Heart right ventricle (tissue), 16 donors: ENCODE data around the gene TPO. TPM values are rescaled to one million over a fixed set of nuclear protein-coding genes. Genes with fewer than 3 reads are reported as not detected.
"Not testable (repeated sequence)": the region's sequence is repeated elsewhere in the genome, so short reads cannot be mapped to it uniquely, and the experiment has no call there.

ENCODE experiments used
- ATAC-seq, 8 donors: fragments of 200-7000 bp; cut with Tn5 transposase; one replicate each; pipeline ENCODE4 v1.9.1; 2020; ENCODE audit warnings: mild to moderate bottlenecking in 8 of 8, moderate library complexity in 8 of 8, moderate number of reproducible peaks in 1 of 8
- DNase-seq, 2 donors: peaks; one replicate each; pipeline ENCODE4 v3.0.0-alpha.2; 2020
- H3K27ac ChIP-seq, 10 donors: fragments of 200-600 bp; sonication (generic) in 2 of 10; one replicate each; pipeline versions ENCODE4 v1.5.0 to v1.8.0; 2020 to 2022; ENCODE audit warnings: mild to moderate bottlenecking in 3 of 10
- H3K27me3 ChIP-seq, 7 donors: fragments of 200-600 bp; one replicate each; pipeline ENCODE4 v1.8.0; 2021 to 2022; ENCODE audit warnings: mild to moderate bottlenecking in 2 of 7
- H3K36me3 ChIP-seq, 9 donors: fragments of 200-600 bp; sonication (generic) in 1 of 9; one replicate each; pipeline versions ENCODE4 v1.5.0 to v1.8.0; 2020 to 2022; ENCODE audit warnings: mild to moderate bottlenecking in 2 of 9
- H3K4me1 ChIP-seq, 9 donors: fragments of 200-600 bp; sonication (generic) in 1 of 9; one replicate each; pipeline versions ENCODE4 v1.5.0 to v1.8.0; 2020 to 2022; ENCODE audit warnings: mild to moderate bottlenecking in 4 of 9
- H3K4me3 ChIP-seq, 10 donors: fragments of 200-600 bp; sonication (generic) in 2 of 10; one replicate each; pipeline versions ENCODE4 v1.5.0 to v1.8.0; 2020 to 2022; ENCODE audit warnings: mild to moderate bottlenecking in 7 of 10, moderate library complexity in 2 of 10
- H3K9me3 ChIP-seq, 11 donors: fragments of 200-600 bp in 10 of 11; sonication (generic) in 2 of 11; one replicate each; pipeline versions ENCODE4 v1.5.0 to v1.8.0; 2013 to 2022; ENCODE audit warnings: mild to moderate bottlenecking in 2 of 11, control low read depth in 1 of 11, moderate library complexity in 1 of 11
- WGBS, 2 donors: extraction: QIAGEN DNeasy Blood & Tissue Kit; methylation state at CpG; one replicate each; pipeline ENCODE4 v1.1.7; 2013; ENCODE audit warnings: inconsistent platforms in 1 of 2; 5-methylcytosine and 5-hydroxymethylcytosine counted together
- intact Hi-C, 10 donors: fragments of 100-400 bp; cut with DNase I; formaldehyde crosslinking; loops; one replicate each; pipeline versions ENCODE4 v1.11.1 to v1.14.2; 2022
- polyA plus RNA-seq, 2 donors: library from polyadenylated mRNA; stranded (reverse); fragments of 200-250 nt; gene quantifications; one replicate each; pipeline ENCODE4 v1.2.3, GENCODE V29; 2013
- total RNA-seq, 10 donors: library from RNA; stranded (reverse); fragmentation: NEBNext Ultra II Directional in 3 of 10; extraction: Animal tissue kit (Norgen Biotek cat#: 25700) in 3 of 10; gene quantifications; one replicate each; pipeline versions ENCODE4 v1.2.1 to v1.2.4, GENCODE V29; 2021 to 2023
- TF ChIP-seq, protein P1 (sequence below), 9 donors: fragments of 200-600 bp; sonication (generic) in 2 of 9; IDR thresholded peaks; one replicate each; pipeline versions ENCODE4 v1.5.0 to v1.8.0; 2021 to 2022; ENCODE audit warnings: antibody characterized with exemption in 9 of 9, mild to moderate bottlenecking in 5 of 9, moderate library complexity in 1 of 9
- donor health status: Arrhythmogenic right ventricular cardiomyopathy.
- donor health status: ischemic (EF 13 %, LVEDD 7.1; RV severe dilation, severe dysfunction).
- donor health status: healthy with polysubstance abuse.
- donor health status: DM: no; HTN: yes; CAD: no.
- donor health status: DM: no; HTN: no; CAD: no.
- donor health status: ischemic (EF 25% LVEDD 6.9; RV normal size, moderate dysfunction).
- donor health status: ischemic (EF 25% LVEDD 5.7; RV mildly dilated, moderate dysfunction).
- donor health status: healthy.
- donor health status: DM: yes; HTN: yes; CAD: no.
- donor health status: Ischemic cardiomyopathy.
- donor health status: ischemic (EF 35%, LVEDD 5.7; RV mildly dilated, moderate dysfunction).
- donor health status: nonischemic (EF 11% LVEDD 7.7; RV severe dilation, severe dysfunction).
- donor health status: DM: yes; HTN: yes; CAD: no.
- donor health status: PGD.
- donor health status: ischemic (EF 29% LVEDD 5.4; RV normal size, mild dysfunction).
- donor health status: nonischemic (EF 23%, LVEDD 6.1; RV moderate dilation, normal function).

The TPO gene
- total and polyA plus RNA-seq, 12 donors = 0.85 to 22.1 (median 6.4) TPM

DNA sequence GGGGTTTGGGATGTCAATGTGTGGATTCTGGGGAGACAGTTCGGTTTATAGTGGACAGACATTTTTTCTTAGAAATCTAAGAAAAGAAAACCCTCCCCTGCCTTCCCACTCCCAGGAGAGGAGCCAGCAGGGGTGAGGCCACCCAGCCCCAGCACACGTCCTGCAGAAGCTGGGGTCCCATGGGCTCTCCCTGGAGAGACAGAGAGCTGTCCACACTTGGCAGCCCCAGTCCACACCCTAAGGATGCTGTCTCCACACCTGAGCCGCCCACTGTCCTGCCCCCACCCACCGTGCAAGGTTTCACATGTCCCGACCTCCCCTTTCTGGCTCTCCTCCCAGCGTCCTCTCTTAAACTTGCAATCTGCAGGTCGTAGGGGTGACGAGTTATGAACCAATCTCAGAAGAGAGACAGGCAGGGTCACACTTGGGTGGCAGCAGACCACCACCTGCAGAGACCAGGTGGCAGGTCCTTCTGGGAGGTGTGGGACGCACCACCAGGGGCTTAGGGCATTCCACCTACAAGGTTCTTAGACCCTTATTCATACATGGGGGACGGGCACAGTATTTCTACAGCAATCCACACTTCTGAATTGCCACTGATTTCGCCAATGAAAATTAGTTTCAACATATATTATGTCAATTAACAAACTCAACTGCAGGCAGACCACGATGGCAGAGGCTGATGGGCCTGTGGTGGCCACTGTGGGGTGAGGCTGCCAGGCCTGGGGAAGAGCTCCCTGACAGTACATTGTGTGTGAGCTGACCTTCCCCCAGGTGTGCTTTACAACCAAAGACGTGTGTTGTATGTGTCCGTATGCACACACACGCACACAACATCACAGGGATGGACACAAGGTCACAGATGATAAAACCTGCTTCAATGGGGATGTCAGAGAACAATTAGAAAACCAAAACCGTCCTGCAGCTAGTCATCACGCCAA is 158.5 kb downstream of the TPO start:
- no peak for DNase-seq
- peaks cover 0 to 24% (median 15%) of the 10 kb centered on the region in 9 donors for H3K4me1 ChIP-seq
- no peaks in the 10 kb centered on the region for H3K27me3 ChIP-seq
- peak in 1 of 8 donors; percentile 13 for ATAC-seq
- 80 to 81% methylated on average over 17 of the region's 17 CpGs for WGBS, 2 donors
- no peaks in the 10 kb centered on the region for H3K36me3 ChIP-seq
- intact Hi-C loops = no loop called here
- no peak overlapping the region for H3K4me3 ChIP-seq
- no peaks in the 10 kb centered on the region for H3K9me3 ChIP-seq
- TF ChIP-seq, protein P1, sequence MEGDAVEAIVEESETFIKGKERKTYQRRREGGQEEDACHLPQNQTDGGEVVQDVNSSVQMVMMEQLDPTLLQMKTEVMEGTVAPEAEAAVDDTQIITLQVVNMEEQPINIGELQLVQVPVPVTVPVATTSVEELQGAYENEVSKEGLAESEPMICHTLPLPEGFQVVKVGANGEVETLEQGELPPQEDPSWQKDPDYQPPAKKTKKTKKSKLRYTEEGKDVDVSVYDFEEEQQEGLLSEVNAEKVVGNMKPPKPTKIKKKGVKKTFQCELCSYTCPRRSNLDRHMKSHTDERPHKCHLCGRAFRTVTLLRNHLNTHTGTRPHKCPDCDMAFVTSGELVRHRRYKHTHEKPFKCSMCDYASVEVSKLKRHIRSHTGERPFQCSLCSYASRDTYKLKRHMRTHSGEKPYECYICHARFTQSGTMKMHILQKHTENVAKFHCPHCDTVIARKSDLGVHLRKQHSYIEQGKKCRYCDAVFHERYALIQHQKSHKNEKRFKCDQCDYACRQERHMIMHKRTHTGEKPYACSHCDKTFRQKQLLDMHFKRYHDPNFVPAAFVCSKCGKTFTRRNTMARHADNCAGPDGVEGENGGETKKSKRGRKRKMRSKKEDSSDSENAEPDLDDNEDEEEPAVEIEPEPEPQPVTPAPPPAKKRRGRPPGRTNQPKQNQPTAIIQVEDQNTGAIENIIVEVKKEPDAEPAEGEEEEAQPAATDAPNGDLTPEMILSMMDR (IDR thresholded peaks at IDR 0.05) = no peak
- H3K27ac ChIP-seq = peak overlapping the region in 8 of 10 donors; percentile 26 to 79 (median 52)

- H3K4me1 ChIP-seq = peaks cover 0 to 24% (median 15%) of the 10 kb centered on the region in 9 donors
- DNase-seq (peak; percentile 70 to 75), ATAC-seq (peak; percentile 78 to 94 (median 90))
- peak overlapping the region in 8 of 10 donors; percentile 26 to 79 (median 52) for H3K27ac ChIP-seq
- 44 to 46% methylated on average over 10 of the region's 10 CpGs for WGBS, 2 donors
- TF ChIP-seq, protein P1 (IDR thresholded peaks at IDR 0.05) = no peak
- H3K36me3 ChIP-seq = no peaks in the 10 kb centered on the region
- no peaks in the 10 kb centered on the region for H3K27me3 ChIP-seq
- no peak overlapping the region for H3K4me3 ChIP-seq
- intact Hi-C loops = no loop called here
- H3K9me3 ChIP-seq = no peaks in the 10 kb centered on the region
Observed at GRCh38 chr2:1572638-1573037, 159.4 kb downstream of the TPO start.

- no peak overlapping the region for H3K4me3 ChIP-seq
- TF ChIP-seq, protein P1 (IDR thresholded peaks at IDR 0.05) = no peak
- H3K9me3 ChIP-seq = no peaks in the 10 kb centered on the region
- no peaks in the 10 kb centered on the region for H3K36me3 ChIP-seq
- WGBS, 2 donors = 85 to 88% methylated on average over 5 of the region's 5 CpGs
- H3K4me1 ChIP-seq = peaks cover 0 to 16% (median 6%) of the 10 kb centered on the region in 9 donors
- H3K27ac ChIP-seq = no peak overlapping the region
- peaks cover 0 to under 1% (median 0%) of the 10 kb centered on the region in 7 donors for H3K27me3 ChIP-seq
- DNase-seq = no peak
- intact Hi-C loops = no loop called here
- ATAC-seq = no peak
Observed at GRCh38 chr2:1577846-1578245, 164.6 kb downstream of the TPO start.

DNA sequence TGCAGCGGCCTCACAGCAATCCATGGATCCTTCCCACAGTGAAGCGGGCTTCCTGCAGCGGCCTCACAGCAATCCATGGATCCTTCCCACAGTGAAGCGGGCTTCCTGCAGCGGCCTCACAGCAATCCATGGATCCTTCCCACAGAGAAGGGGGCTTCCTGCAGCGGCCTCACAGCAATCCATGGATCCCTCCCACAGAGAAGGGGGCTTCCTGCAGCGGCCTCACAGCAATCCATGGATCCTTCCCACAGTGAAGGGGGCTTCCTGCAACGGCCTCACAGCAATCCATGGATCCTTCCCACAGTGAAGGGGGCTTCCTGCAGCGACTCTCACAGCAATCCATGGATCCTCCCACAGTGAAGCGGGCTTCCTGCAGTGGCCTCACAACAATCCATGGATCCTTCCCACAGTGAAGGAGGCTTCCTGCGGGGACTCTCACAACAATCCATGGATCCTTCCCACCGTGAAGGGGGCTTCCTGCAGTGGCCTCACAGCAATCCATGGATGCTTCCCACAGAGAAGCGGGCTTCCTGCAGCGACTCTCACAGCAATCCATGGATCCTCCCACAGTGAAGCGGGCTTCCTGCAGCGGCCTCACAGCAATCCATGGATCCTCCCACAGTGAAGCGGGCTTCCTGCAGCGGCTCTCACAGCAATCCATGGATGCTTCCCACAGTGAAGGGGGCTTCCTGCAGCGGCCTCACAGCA is 168.1 kb downstream of the TPO start:
- H3K9me3 ChIP-seq, H3K27me3 ChIP-seq, H3K4me3 ChIP-seq, ATAC-seq, intact Hi-C loops, H3K36me3 ChIP-seq, DNase-seq: not testable (repeated sequence)
- H3K4me1 ChIP-seq = peaks cover 0 to 13% (median 0%) of the 10 kb centered on the region in 9 donors
- 77 to 79% methylated on average over 19 of the region's 19 CpGs for WGBS, 2 donors
- peak overlapping the region in 4 of 10 donors; percentile 48 to 80 (median 60) for H3K27ac ChIP-seq
